ENCODE measurements around the gene ZFP91. TPM values are rescaled to one million over a fixed set of nuclear protein-coding genes. Genes with fewer than 3 reads are reported as not detected.

ZFP91 gene
- 10 to 100 TPM; 40.9 to 49.8 (median 46.6) TPM for total RNA-seq

GRCh38 chr11:58578635-58579191 is at the start of gene ZFP91:
Gene ZFP91 (plus strand): TSS chr11:58579063. CDS start chr11:58579282, 219 bp downstream.
- ATAC-seq (ENCODE audit: low FRiP score) (peak; percentile 82), DNase-seq (ENCODE audit: low spot score) (peak; percentile 92)
- TF ChIP-seq CTCF (IDR thresholded peaks at IDR 0.05), result no peak

- no peak for ATAC-seq (ENCODE audit: low FRiP score)
- no peak for TF ChIP-seq CTCF (IDR thresholded peaks at IDR 0.05)
Measured at GRCh38 chr11:58530236-58530635, 48.6 kb upstream of the ZFP91 start.

GRCh38 chr11:58531865-58532341 is 47.0 kb upstream of the ZFP91 start:
- no peak for ATAC-seq (ENCODE audit: low FRiP score)

More at GRCh38 chr11:58530236-58530635, 48.6 kb upstream of the ZFP91 start:
- no peak for DNase-seq (ENCODE audit: low spot score)

GRCh38 chr11:58546841-58547240 is 32.0 kb upstream of the ZFP91 start:
- no peak for TF ChIP-seq CTCF (IDR thresholded peaks at IDR 0.05)
- ATAC-seq (ENCODE audit: low FRiP score), result no peak
- DNase-seq (ENCODE audit: low spot score), result no peak

More at GRCh38 chr11:58531865-58532341, 47.0 kb upstream of the ZFP91 start:
- DNase-seq (ENCODE audit: low spot score), result no peak
- no peak for TF ChIP-seq CTCF (IDR thresholded peaks at IDR 0.05)

DNA sequence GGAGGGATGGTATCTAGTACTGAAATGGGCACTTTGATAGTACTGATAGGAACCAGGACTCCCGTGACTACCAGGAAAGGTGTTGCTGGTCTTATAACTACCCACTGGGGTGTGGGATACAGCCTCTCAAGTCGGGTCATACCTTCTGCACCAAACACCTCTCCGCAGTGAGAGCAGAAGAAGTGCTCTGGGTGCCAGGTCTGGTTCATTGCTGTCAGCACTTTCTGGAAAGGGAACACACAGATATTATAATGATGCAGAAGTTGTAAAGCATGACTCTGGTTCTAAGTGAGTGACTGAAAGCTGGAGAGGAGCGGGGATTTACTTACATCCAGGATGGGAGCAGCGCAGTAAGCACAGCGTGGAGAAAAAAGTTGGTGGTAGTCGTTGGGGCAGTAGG is 29.2 kb upstream of the ZFP91 start:
- TF ChIP-seq CTCF (IDR thresholded peaks at IDR 0.05), result no peak
- ATAC-seq (ENCODE audit: low FRiP score) (no peak), DNase-seq (ENCODE audit: low spot score) (no peak)

GRCh38 chr11:58560842-58561241 is 18.0 kb upstream of the ZFP91 start:
- no peak for TF ChIP-seq CTCF (IDR thresholded peaks at IDR 0.05)
- ATAC-seq (ENCODE audit: low FRiP score), result no peak

DNA sequence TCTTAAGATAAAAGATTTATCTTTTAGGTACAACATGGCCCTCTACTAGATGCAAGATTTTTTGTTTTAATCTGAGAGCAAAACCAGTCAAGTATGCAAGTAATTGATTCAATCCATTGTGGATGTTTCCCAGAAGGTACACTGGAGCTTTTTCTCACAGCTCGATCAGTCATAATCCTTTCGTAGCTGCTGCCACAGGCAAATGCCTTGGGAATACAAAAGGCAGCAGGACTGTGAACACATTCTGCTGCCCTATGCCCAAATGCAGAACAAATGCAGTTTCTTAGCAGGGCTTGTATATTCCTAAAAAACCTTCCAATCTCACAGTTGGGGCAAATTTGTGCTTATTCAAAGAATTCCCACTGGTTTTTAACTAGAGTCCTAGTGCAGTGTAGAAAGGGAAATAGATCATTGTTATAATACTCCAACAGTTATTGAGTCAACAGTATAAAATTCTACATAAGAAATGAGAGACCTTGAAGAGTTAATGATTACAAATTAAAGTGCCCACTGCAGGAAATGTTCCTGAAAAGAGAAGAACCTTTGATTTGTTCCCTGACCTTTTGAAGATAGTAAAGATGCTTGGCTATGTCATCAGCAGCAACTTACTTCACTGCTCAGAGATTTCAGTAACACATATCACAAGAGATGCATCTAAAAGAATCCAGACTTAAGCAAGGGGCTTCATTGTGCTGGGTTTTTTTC is 17.3 kb upstream of the ZFP91 start:
- ATAC-seq (ENCODE audit: low FRiP score), result no peak
- no peak for TF ChIP-seq CTCF (IDR thresholded peaks at IDR 0.05)
- DNase-seq (ENCODE audit: low spot score), result no peak

More at GRCh38 chr11:58560842-58561241, 18.0 kb upstream of the ZFP91 start:
- no peak for DNase-seq (ENCODE audit: low spot score)
